Suppressor macrophage treated with lipopolysaccharide for 1 hour (primary cell): ENCODE results near the gene FANK1.

Source experiments
- DNase-seq, 3 donors: peaks; one replicate each; pipeline ENCODE4 v3.0.0-alpha.2; 2020 to 2022

Gene FANK1

GRCh38 chr10:125992254-125992653 is 95.9 kb downstream of the FANK1 start:
- DNase-seq, result no peak

GRCh38 chr10:125994601-125995000 is 98.2 kb downstream of the FANK1 start:
- no peak for DNase-seq

- no peak for DNase-seq
These were observed 99.5 kb downstream of the FANK1 start for GRCh38 chr10:125995726-125996304.

- no peak for DNase-seq
These were observed 101.2 kb downstream of the FANK1 start for GRCh38 chr10:125997586-125997985.

- no peak for DNase-seq
These were observed 103.3 kb downstream of the FANK1 start for GRCh38 chr10:125999694-126000093.

GRCh38 chr10:126001576-126001975 is 105.2 kb downstream of the FANK1 start:
- no peak for DNase-seq

GRCh38 chr10:126004752-126005151 is 108.4 kb downstream of the FANK1 start:
- no peak for DNase-seq

GRCh38 chr10:126006264-126006663 is 109.9 kb downstream of the FANK1 start:
- DNase-seq, result no peak

GRCh38 chr10:126006906-126007305 is 110.5 kb downstream of the FANK1 start:
- no peak for DNase-seq

GRCh38 chr10:126009650-126010049 is 113.3 kb downstream of the FANK1 start:
- no peak for DNase-seq

GRCh38 chr10:126011995-126012394 is 115.6 kb downstream of the FANK1 start:
- no peak for DNase-seq

- no peak for DNase-seq
These were observed 116.1 kb downstream of the FANK1 start for GRCh38 chr10:126012485-126012884.

- peak; percentile 60 to 61 (median 61) for DNase-seq
These were observed 117.3 kb downstream of the FANK1 start for GRCh38 chr10:126013489-126014281.

GRCh38 chr10:126014309-126014708 is 117.9 kb downstream of the FANK1 start:
- peak; percentile 28 to 37 (median 36) for DNase-seq

GRCh38 chr10:126015413-126015812 is 119.0 kb downstream of the FANK1 start:
- DNase-seq, result no peak

- no peak for DNase-seq
These were observed 119.9 kb downstream of the FANK1 start for GRCh38 chr10:126016156-126016805.

GRCh38 chr10:126016882-126017281 is 120.5 kb downstream of the FANK1 start:
- no peak for DNase-seq

- DNase-seq, result no peak
These were observed 121.7 kb downstream of the FANK1 start for GRCh38 chr10:126017961-126018560.

GRCh38 chr10:126021833-126022500 is 125.6 kb downstream of the FANK1 start:
- DNase-seq, result no peak

- no peak for DNase-seq
These were observed 126.5 kb downstream of the FANK1 start for GRCh38 chr10:126022841-126023240.

GRCh38 chr10:126027692-126028091 is 131.3 kb downstream of the FANK1 start:
- peak; percentile 45 to 69 (median 62) for DNase-seq

GRCh38 chr10:126029999-126030398 is 133.6 kb downstream of the FANK1 start:
- no peak for DNase-seq

- peak in 1 of 3 donors; percentile 31 for DNase-seq
These were observed 138.2 kb downstream of the FANK1 start for GRCh38 chr10:126034586-126034985.
